SK-N-SH (cell line): ENCODE results near the gene GCM1. TPM values are rescaled to one million over a fixed set of nuclear protein-coding genes. Genes with fewer than 3 reads are reported as not detected.
A peak's percentile ranks its signal among the peaks of the same experiment; 100 is the strongest.

Experiments
- CTCF ChIA-PET: fragments of 300-600, 350-600 bp; formaldehyde crosslinking; extraction: SDS; loops from one replicate; lab custom pipeline; 2021; lab: Yijun Ruan, JAX
- POLR2A ChIA-PET: fragments of 350-600 bp; sonication (Branson Sonifier 250); formaldehyde crosslinking; extraction: SDS; loops from one replicate; lab custom pipeline; 2020; ENCODE audit warnings: antibody characterized with exemption, inconsistent platforms; lab: Yijun Ruan, JAX
- DNase-seq: peaks from one replicate; pipeline ENCODE4 v3.0.0; 2012
- H2AFZ ChIP-seq: fragments of 200-600 bp; sonication (generic); 2 replicates; pipeline ENCODE4 v1.8.1; 2016; ENCODE audit warnings: antibody characterized with exemption, mild to moderate bottlenecking, low read depth
- H3F3A ChIP-seq: fragments of 200-600 bp; sonication (generic); replicated peaks from 2 replicates; pipeline ENCODE3; 2016; ENCODE audit warnings: antibody characterized with exemption, mild to moderate bottlenecking; ENCODE audit not compliant: insufficient read depth
- H3K27ac ChIP-seq, 2 experiments: fragments of 200-500 bp in 1 of 2; fragments of 200-600 bp in 1 of 2; sonication (Bioruptor generic) in 1 of 2; sonication (generic), shearing (Covaris generic) in 1 of 2; 2 replicates each; pipeline versions ENCODE4 v1.5.1 to v1.6.1; 2014 to 2016; ENCODE audit warnings: low read depth in 2 of 2, inconsistent platforms in 1 of 2, low read length in 1 of 2, mild to moderate bottlenecking in 1 of 2, mixed read lengths in 1 of 2
- H3K27me3 ChIP-seq: fragments of 200-600 bp; sonication (generic), shearing (Covaris generic); 2 replicates; pipeline ENCODE4 v1.6.1; 2016; ENCODE audit warnings: mixed run types; ENCODE audit not compliant: insufficient read depth
- H3K36me3 ChIP-seq, 2 experiments: fragments of 200-500 bp in 1 of 2; fragments of 200-600 bp in 1 of 2; sonication (Bioruptor generic) in 1 of 2; sonication (generic) in 1 of 2; replicated peaks in 1 of 2; 2 replicates each; pipeline versions ENCODE3 to v1.5.1; 2014 to 2016; ENCODE audit warnings: low read length in 1 of 2, mild to moderate bottlenecking in 1 of 2; ENCODE audit not compliant: insufficient read depth in 2 of 2, control insufficient read depth in 1 of 2
- H3K4me1 ChIP-seq, 2 experiments: fragments of 200-500 bp in 1 of 2; fragments of 200-600 bp in 1 of 2; sonication (Bioruptor generic) in 1 of 2; sonication (generic), shearing (Covaris generic) in 1 of 2; 2 replicates each; pipeline versions ENCODE4 v1.5.1 to v1.6.1; 2014 to 2016; ENCODE audit warnings: low read depth in 1 of 2, low read length in 1 of 2, mixed run types in 1 of 2; ENCODE audit not compliant: insufficient read depth in 2 of 2, control insufficient read depth in 1 of 2
- H3K4me2 ChIP-seq: fragments of 200-600 bp; sonication (generic), shearing (Covaris generic); 2 replicates; pipeline ENCODE4 v1.6.1; 2017; ENCODE audit warnings: mixed run types
- H3K4me3 ChIP-seq, 2 experiments: fragments of 200-500 bp in 1 of 2; fragments of 200-600 bp in 1 of 2; sonication (Bioruptor generic) in 1 of 2; sonication (generic), shearing (Covaris generic) in 1 of 2; 2 replicates each; pipeline versions ENCODE4 v1.5.1 to v1.8.1; 2014 to 2016; ENCODE audit warnings: low read depth in 2 of 2, inconsistent platforms in 1 of 2, low read length in 1 of 2, mild to moderate bottlenecking in 1 of 2, mixed read lengths in 1 of 2, moderate library complexity in 1 of 2
- H3K79me2 ChIP-seq: fragments of 200-600 bp; sonication (generic); 2 replicates; pipeline ENCODE4 v1.8.1; 2017; ENCODE audit warnings: mild to moderate bottlenecking; ENCODE audit not compliant: insufficient read depth
- H3K9ac ChIP-seq: fragments of 200-600 bp; sonication (generic); 2 replicates; pipeline ENCODE4 v1.6.1; 2017; ENCODE audit warnings: mixed run types
- H3K9me2 ChIP-seq: fragments of 200-600 bp; sonication (generic); 2 replicates; pipeline ENCODE4 v1.6.1; 2017; ENCODE audit warnings: mixed run types
- H3K9me3 ChIP-seq: fragments of 200-600 bp; sonication (generic); 2 replicates; pipeline ENCODE4 v1.6.1; 2017; ENCODE audit warnings: mixed run types, mild to moderate bottlenecking, moderate library complexity
- H4K20me1 ChIP-seq: fragments of 200-600 bp; sonication (generic); 2 replicates; pipeline ENCODE4 v1.6.1; 2017; ENCODE audit warnings: mild to moderate bottlenecking, mixed run types; ENCODE audit not compliant: insufficient read depth
- ELF1 ChIP-seq: IDR thresholded peaks from 2 replicates; pipeline ENCODE4 v1.4.0; 2012
- EP300 ChIP-seq, 2 experiments: IDR thresholded peaks; 2 replicates each; pipeline versions ENCODE4 v1.4.0 to v1.6.1; 2012; ENCODE audit warnings: borderline replicate concordance in 1 of 2, low read depth in 1 of 2, low read length in 1 of 2
- JUND ChIP-seq: IDR thresholded peaks from 2 replicates; pipeline ENCODE4 v1.4.0; 2012
- MEF2A ChIP-seq: IDR thresholded peaks from 2 replicates; pipeline ENCODE4 v1.4.0; 2012; ENCODE audit warnings: low read depth, borderline replicate concordance
- NFIC ChIP-seq: IDR thresholded peaks from 2 replicates; pipeline ENCODE4 v1.4.0; 2012; ENCODE audit warnings: borderline replicate concordance
- NRF1 ChIP-seq: IDR thresholded peaks from 2 replicates; pipeline ENCODE4 v1.6.1; 2012; ENCODE audit warnings: low read depth, mild to moderate bottlenecking, low read length
- POLR2AphosphoS5 ChIP-seq: IDR thresholded peaks from 2 replicates; pipeline ENCODE4 v1.6.1; 2012; ENCODE audit warnings: low read depth, low read length
- RCOR1 ChIP-seq: fragments of 150-350 bp; IDR thresholded peaks from 2 replicates; pipeline ENCODE4 v1.6.1; 2017; ENCODE audit warnings: antibody characterized with exemption, low read length
- RFX5 ChIP-seq: IDR thresholded peaks from 2 replicates; pipeline ENCODE4 v1.6.1; 2012; ENCODE audit warnings: mild to moderate bottlenecking, improper control_type of control experiment, low read length
- SIN3A ChIP-seq: IDR thresholded peaks from 2 replicates; pipeline ENCODE4 v1.6.1; 2012; ENCODE audit warnings: low read depth, mild to moderate bottlenecking, low read length, moderate library complexity, borderline replicate concordance
- SMC3 ChIP-seq: IDR thresholded peaks from 2 replicates; pipeline ENCODE4 v1.6.1; 2012; ENCODE audit warnings: low read depth, low read length, improper control_type of control experiment
- TAF1 ChIP-seq: IDR thresholded peaks from 2 replicates; pipeline ENCODE4 v1.6.1; 2012; ENCODE audit warnings: low read depth, mild to moderate bottlenecking, low read length, moderate library complexity, borderline replicate concordance
- TEAD4 ChIP-seq: IDR thresholded peaks from 2 replicates; pipeline ENCODE4 v1.4.0; 2012; ENCODE audit warnings: mild to moderate bottlenecking, borderline replicate concordance; ENCODE audit not compliant: insufficient read depth
- YY1 ChIP-seq: IDR thresholded peaks from 2 replicates; pipeline ENCODE4 v1.4.0; 2012; ENCODE audit warnings: low read depth, mild to moderate bottlenecking
- WGBS: methylation state at CpG from one replicate; pipeline ENCODE4 v1.1.6; 2017; ENCODE audit warnings: low lambda C conversion rate; 5-methylcytosine and 5-hydroxymethylcytosine counted together
- polyA plus RNA-seq, 3 experiments: library from polyadenylated mRNA; depleted of rRNA; stranded (reverse); fragments of >200 nt; gene quantifications; 2 replicates each; pipeline ENCODE4 v1.2.3, GENCODE V29; 2012
- TF ChIP-seq, protein P1 (sequence below): IDR thresholded peaks from 2 replicates; pipeline ENCODE4 v1.6.1; 2012; ENCODE audit warnings: mild to moderate bottlenecking, low read depth, low read length, moderate library complexity
- TF ChIP-seq, protein P2 (sequence below): IDR thresholded peaks from 2 replicates; pipeline ENCODE4 v1.4.0; 2012; ENCODE audit warnings: low read depth, borderline replicate concordance

GCM1 gene
- polyA plus RNA-seq, 1 of the 3 experiments (the other 2 are of a cell fraction) = not detected

DNA sequence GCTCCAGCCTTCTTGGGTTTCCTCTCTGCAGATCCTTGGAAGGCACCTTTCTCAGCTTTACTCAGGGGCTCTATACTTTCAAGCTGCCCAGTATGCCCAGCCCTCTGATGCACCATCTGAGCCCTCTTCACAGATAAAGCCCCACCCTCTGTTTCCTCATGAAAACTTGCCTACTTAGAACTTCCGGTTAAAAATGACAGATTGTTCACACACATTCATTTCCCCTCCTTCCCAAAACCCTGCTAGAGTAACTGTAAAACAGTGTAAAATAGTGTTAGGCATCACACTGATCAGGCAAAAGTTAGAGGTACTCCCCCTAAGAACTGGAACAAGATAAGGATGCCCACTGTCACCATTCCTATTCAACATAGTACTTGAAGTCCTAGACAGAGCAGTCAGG is 14.0 kb upstream of the GCM1 start:
- H3K9ac ChIP-seq = no peak overlapping the region
- ChIA-PET CTCF (interaction anchor here (1.9 kb wide), 1 partner anchor 9 kb away, joined by 9 read pairs; no protein-coding TSS in a partner anchor), POLR2A (no interaction called here)
- no peaks in the 10 kb centered on the region for H3K9me2 ChIP-seq
- 0 out of 2 replicates have a peak overlapping the region, but pooled peaks have one; percentile 33 for H2AFZ ChIP-seq
- TF ChIP-seq SMC3 = no peak
- TF ChIP-seq TAF1 = no peak
- TF ChIP-seq SIN3A = no peak
- TF ChIP-seq, protein P1, sequence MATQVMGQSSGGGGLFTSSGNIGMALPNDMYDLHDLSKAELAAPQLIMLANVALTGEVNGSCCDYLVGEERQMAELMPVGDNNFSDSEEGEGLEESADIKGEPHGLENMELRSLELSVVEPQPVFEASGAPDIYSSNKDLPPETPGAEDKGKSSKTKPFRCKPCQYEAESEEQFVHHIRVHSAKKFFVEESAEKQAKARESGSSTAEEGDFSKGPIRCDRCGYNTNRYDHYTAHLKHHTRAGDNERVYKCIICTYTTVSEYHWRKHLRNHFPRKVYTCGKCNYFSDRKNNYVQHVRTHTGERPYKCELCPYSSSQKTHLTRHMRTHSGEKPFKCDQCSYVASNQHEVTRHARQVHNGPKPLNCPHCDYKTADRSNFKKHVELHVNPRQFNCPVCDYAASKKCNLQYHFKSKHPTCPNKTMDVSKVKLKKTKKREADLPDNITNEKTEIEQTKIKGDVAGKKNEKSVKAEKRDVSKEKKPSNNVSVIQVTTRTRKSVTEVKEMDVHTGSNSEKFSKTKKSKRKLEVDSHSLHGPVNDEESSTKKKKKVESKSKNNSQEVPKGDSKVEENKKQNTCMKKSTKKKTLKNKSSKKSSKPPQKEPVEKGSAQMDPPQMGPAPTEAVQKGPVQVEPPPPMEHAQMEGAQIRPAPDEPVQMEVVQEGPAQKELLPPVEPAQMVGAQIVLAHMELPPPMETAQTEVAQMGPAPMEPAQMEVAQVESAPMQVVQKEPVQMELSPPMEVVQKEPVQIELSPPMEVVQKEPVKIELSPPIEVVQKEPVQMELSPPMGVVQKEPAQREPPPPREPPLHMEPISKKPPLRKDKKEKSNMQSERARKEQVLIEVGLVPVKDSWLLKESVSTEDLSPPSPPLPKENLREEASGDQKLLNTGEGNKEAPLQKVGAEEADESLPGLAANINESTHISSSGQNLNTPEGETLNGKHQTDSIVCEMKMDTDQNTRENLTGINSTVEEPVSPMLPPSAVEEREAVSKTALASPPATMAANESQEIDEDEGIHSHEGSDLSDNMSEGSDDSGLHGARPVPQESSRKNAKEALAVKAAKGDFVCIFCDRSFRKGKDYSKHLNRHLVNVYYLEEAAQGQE = no peak
- no peak for TF ChIP-seq ELF1
- no peak for TF ChIP-seq TEAD4
- TF ChIP-seq RFX5 = no peak
- no peak for TF ChIP-seq RCOR1
- H3K36me3 ChIP-seq = no peaks in the 10 kb centered on the region
- H3K4me2 ChIP-seq = no peak overlapping the region
- H3K4me3 ChIP-seq = no peak overlapping the region
- 41% methylated on average over 1 of the region's 1 CpG for WGBS
- no peaks in the 10 kb centered on the region for H3K27me3 ChIP-seq
- H3K4me1 ChIP-seq = no peaks in the 10 kb centered on the region
- H3F3A ChIP-seq = no peaks in the 10 kb centered on the region
- H3K9me3 ChIP-seq = no peaks in the 10 kb centered on the region; the same call in 1 of the 2 replicates
- H3K27ac ChIP-seq = no peak overlapping the region
- no peaks in the 10 kb centered on the region for H4K20me1 ChIP-seq
- no peaks in the 10 kb centered on the region for H3K79me2 ChIP-seq
- no peak for DNase-seq

DNA sequence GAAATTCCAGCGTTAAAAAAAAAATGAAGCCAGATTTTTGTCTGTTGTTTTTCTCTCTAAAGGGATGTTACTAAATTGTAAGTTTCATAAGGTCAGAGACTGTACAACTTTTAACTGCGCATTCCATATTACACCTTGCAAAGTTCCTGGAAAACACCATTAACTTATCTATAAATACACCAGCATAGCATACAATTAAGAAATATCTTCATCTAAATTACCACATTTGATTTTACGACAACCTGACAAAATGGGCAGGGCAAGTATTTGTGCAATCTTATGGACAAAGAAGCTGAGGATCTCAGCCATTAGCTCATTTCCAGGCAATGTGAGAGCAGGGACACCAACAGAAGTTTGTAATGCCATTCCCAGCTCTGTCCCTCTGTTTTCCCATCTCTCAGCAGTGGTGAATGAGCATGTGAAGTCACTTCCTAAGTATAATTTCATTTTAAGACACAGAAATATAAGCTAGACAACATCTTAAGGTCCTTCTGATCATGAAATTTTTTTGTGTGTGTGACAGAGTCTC is 12.9 kb upstream of the GCM1 start:
- no peak overlapping the region for H3K9ac ChIP-seq
- no peaks in the 10 kb centered on the region for H3K27me3 ChIP-seq
- H3K27ac ChIP-seq = no peak overlapping the region
- H2AFZ ChIP-seq = peak overlapping the region; percentile 39; the same call in 1 of the 2 replicates
- no peak for DNase-seq
- H3K9me2 ChIP-seq = no peaks in the 10 kb centered on the region
- H3K36me3 ChIP-seq = no peaks in the 10 kb centered on the region
- CTCF ChIA-PET = interaction anchor here (1.0 to 1.9 kb wide), 2 partner anchors 10 to 566 kb away, joined by 3 to 9 read pairs; no protein-coding TSS in a partner anchor
- H4K20me1 ChIP-seq = no peaks in the 10 kb centered on the region
- POLR2A ChIA-PET = no interaction called here
- no peaks in the 10 kb centered on the region for H3K79me2 ChIP-seq
- no peak overlapping the region for H3K4me2 ChIP-seq
- no peaks in the 10 kb centered on the region for H3K4me1 ChIP-seq
- WGBS = 52% methylated on average over 3 of the region's 3 CpGs
- H3K4me3 ChIP-seq = no peak overlapping the region; a peak in 1 of 4 replicates
- no peaks in the 10 kb centered on the region; the same call in 1 of the 2 replicates for H3K9me3 ChIP-seq
- H3F3A ChIP-seq = no peaks in the 10 kb centered on the region
- TF ChIP-seq JUND (no peak), NFIC (no peak), POLR2AphosphoS5 (no peak), EP300 (IDR thresholded peaks at IDR 0.05; ENCODE audit: borderline replicate concordance in 1 of 2, low read depth in 1 of 2, low read length in 1 of 2) (no peak), MEF2A (no peak), NRF1 (no peak), RCOR1 (no peak), YY1 (no peak)
- TF ChIP-seq, protein P2, sequence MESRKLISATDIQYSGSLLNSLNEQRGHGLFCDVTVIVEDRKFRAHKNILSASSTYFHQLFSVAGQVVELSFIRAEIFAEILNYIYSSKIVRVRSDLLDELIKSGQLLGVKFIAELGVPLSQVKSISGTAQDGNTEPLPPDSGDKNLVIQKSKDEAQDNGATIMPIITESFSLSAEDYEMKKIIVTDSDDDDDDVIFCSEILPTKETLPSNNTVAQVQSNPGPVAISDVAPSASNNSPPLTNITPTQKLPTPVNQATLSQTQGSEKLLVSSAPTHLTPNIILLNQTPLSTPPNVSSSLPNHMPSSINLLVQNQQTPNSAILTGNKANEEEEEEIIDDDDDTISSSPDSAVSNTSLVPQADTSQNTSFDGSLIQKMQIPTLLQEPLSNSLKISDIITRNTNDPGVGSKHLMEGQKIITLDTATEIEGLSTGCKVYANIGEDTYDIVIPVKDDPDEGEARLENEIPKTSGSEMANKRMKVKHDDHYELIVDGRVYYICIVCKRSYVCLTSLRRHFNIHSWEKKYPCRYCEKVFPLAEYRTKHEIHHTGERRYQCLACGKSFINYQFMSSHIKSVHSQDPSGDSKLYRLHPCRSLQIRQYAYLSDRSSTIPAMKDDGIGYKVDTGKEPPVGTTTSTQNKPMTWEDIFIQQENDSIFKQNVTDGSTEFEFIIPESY = no peak
